Stimulated activated CD4-positive, alpha-beta T cell treated with anti-CD3 and anti-CD28 coated beads, Interleukin-15, amount 100 ng/mL, for 48 hours (primary cell): Measurements from ENCODE around the gene MAGEA9.
"Not testable (repeated sequence)": the region's sequence is repeated elsewhere in the genome, so short reads cannot be mapped to it uniquely, and the experiment has no call there.

Experiments
- DNase-seq, 2 donors: peaks; one replicate each; pipeline ENCODE4 v3.0.0-alpha.2; 2020; ENCODE audit warnings: low read depth in 2 of 2

Gene MAGEA9

DNA sequence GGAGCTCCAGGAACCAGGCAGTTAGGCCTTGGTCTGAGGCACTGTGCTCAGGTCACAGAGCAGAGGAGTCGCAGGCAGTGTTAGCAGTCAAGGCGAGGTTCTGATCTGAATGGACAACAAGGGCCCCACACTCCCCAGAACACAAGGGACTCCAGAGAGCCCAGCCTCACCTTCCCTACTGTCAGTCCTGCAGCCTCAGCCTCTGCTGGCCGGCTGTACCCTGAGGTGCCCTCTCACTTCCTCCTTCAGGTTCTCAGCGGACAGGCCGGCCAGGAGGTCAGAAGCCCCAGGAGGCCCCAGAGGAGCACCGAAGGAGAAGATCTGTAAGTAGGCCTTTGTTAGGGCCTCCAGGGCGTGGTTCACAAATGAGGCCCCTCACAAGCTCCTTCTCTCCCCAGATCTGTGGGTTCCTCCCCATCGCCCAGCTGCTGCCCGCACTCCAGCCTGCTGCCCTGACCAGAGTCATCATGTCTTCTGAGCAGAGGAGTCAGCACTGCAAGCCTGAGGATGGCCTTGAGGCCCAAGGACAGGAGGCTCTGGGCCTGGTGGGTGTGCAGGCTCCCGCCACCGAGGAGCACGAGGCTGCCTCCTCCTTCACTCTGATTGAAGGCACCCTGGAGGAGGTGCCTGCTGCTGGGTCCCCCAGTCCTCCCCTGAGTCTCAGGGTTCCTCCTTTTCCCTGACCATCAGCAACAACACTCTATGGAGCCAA is 26.2 kb downstream of the MAGEA9 start:
- DNase-seq = no peak

DNA sequence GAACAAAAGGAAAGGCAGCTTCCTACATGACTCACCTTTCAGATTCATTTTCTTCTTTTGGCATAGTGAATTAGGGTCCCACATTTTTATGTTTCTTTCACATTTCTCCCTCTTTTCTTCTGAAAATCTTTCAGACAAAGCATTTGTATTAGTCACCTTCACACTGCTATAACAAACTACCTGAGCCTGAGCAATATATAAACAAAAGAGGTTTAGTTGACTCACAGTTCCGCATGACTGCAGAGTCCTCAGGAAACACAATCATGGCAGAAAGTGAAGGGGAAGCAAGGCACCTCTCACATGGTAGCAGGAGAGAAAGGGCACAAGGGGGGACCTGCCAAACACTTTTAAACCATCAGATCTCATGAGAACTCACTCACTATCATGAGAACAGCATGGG is 36.9 kb downstream of the MAGEA9 start:
- DNase-seq = no peak

DNA sequence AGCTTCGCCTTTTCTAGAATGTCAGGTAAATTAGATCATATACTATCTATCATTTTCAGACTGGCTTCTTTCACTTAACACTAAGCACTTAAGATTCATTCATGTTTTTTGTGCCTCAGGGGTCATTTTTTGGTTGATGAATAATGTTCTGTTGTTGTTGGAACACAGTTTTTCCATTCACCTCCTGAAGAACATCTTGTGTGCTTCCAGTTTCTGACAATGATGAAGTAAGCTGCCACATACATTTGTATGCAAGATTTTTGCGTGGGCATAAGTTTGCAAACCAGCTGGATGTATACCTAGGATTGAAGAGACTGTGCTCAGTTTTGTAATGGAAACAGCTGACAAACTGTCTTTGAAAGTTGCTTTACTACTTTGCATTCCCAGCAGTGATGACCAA is 37.6 kb downstream of the MAGEA9 start:
- DNase-seq = no peak

DNA sequence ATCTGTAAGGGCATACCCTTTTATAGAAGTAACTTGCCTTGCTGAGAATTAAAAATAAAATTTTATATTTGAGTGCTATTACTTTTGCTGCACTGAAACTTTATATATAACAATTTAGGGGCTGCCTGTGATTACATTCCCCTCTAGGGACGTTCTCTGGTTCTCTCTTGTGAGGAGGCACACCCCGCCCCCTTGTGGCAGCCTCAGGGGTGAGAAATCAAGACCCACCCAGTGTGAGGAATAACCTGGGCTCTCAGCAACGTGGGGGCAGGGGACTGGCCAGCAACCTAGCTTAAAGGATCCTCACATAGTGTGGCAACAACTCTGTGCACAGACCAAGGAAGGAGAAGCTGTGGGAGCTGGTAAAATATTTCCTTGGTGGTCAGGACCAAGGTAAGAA is 43.7 kb downstream of the MAGEA9 start:
- peak in 1 of 2 donors; percentile 42 for DNase-seq

DNA sequence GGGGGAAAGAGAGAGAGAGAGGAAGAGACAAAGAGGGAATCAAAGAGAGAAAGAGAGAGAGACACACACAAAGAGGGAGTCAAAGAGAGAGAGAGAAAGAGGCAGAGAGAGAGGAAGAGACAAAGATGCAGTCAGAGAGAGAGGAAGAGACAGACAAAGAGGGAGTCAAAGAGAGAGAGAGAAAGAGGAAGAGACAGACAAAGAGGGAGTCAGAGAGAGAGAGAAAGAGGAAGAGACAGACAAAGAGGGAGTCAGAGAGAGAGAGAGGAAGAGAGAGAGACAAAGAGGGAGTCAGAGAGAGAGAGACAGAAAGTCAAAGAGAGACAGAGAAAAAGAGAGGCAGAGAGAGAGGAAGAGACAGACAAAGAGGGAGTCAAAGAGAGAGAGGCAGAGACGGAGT is 45.5 kb downstream of the MAGEA9 start:
- DNase-seq = no peak

DNA sequence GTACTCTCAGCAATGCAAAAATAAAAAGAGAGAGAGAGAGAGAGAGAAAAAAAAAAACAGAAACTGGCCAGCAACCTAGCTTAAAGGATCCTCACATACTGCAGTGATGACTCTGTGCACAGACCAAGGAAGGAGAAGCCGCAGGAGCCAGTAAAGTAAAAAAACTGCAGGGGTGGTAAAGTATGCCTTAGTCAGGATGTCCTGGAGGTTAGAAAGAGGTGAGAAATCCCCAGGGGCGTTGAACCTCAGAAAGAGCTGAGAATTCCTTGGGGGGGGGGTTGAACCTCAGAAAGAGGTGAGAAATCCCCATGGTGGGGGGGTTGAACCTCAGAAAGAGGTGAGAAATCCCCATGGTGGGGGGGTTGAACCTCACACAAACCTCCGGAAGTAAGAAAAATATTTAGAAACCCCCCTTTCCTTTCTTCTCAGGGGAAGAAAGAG is 48.0 kb downstream of the MAGEA9 start:
- DNase-seq = no peak

DNA sequence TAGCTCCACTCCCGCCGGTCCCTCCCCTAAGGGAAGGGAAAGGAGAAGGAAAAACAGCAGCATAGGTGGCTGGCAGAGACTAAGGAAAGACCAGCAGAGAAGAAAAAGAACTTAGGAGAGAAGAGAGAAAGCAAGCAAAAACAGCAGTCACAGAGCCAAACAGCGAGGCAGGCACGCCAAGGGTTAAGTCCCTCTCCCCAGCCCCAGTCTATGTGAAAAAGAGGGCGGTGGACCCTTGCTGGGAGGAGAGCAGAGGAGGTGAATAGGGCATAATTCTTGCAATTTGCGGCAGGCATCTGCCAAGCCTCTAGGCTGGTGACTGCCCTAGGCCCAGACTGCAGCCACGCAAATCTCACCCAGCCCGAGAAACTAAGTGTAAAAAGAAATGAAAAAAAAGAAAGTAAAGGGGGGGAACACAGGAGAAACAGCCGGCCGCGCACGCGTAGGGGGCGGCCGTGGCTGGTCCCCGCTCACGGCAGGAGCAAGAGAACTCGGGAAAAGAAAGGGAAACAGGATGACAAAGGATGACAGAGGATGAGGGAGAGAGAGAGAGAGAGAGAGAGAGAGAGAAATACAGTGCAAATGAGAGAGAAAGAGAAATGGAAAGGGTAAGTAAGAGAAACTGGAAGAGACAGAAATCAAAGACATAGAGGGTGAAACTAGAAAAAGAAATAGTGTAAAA is 48.6 kb downstream of the MAGEA9 start:
- peak in 1 of 2 donors; percentile 13 for DNase-seq

DNA sequence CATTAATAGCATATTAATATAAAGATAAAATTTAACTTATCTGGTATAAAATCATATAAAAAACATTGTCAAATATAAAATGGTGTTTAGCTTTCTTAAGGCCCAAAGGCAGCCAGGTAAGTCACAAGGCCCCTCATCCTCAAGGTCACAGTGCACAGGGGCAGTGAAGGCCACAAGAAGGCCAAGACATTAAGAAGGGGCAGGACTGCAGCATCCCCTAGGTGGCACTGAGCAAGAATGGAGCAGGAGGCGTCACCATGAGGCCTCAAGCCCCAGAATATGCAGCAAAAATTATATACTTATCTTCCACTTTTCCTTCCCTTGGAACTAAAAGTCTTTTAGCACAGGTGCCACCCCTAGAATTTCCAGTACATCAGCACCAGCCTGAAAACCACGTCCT is 49.7 kb downstream of the MAGEA9 start:
- no peak for DNase-seq

DNA sequence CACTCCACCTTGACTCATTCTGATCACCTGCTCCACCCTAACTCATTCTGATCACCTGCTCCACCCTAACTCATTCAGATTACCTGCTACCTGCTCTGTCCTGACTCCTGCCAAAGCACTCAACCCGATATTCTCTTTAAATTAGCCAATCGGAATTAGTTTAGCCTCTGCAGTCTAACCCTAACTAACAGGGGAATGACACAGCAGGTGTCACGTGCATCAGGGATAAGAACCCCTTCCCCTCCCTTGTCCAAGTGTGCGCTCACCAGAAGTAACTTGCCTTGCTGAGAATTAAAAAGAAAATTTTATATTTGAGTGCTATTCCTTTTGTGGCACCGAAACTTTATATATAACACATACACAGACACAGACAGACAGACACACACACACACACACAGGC is 55.0 kb downstream of the MAGEA9 start:
- not testable (repeated sequence) for DNase-seq

DNA sequence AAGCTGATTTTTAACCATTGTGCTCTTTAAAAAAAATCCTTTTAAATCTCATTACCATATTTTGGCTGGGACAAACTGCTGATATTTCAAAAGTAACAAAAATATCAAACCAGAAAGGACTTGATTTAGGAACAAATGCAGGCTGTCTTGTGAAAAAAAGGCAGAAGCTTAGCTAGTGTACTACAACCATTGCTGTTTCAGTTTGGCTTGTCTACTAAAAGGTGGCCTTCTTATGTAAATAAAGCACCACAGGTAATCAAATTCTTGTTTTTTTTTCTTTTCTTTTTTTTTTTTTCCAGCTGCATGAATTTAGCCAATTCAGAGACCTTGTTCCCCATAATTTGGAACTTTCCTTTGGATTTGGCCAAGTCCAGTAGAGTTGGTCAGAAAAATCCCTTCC is 55.4 kb downstream of the MAGEA9 start:
- no peak for DNase-seq
